KMS-11 (cell line): Measurements from ENCODE around the gene MYO18A.

Experiments used
- H2AFZ ChIP-seq: fragments of 200-600 bp; sonication (generic); 2 replicates; pipeline ENCODE4 v1.6.1; 2016; ENCODE audit warnings: antibody characterized with exemption, mixed run types, low read depth
- H3K27ac ChIP-seq: fragments of 200-600 bp; sonication (generic); 2 replicates; pipeline ENCODE4 v1.6.1; 2016; ENCODE audit warnings: mild to moderate bottlenecking, mixed run types
- H3K27me3 ChIP-seq: fragments of 200-600 bp; sonication (generic); 2 replicates; pipeline ENCODE4 v1.6.1; 2017; ENCODE audit warnings: mild to moderate bottlenecking, low read depth, mixed run types, moderate library complexity; ENCODE audit not compliant: insufficient read depth
- H3K36me3 ChIP-seq: fragments of 200-600 bp; sonication (generic); 2 replicates; pipeline ENCODE4 v1.6.1; 2017; ENCODE audit warnings: mild to moderate bottlenecking, mixed run types; ENCODE audit not compliant: insufficient read depth
- H3K4me1 ChIP-seq: fragments of 200-600 bp; sonication (generic); 2 replicates; pipeline ENCODE4 v1.6.1; 2016; ENCODE audit warnings: mild to moderate bottlenecking, low read depth, mixed run types; ENCODE audit not compliant: poor library complexity, severe bottlenecking
- H3K4me2 ChIP-seq: fragments of 200-600 bp; sonication (generic); 2 replicates; pipeline ENCODE4 v1.7.0; 2016; ENCODE audit warnings: mild to moderate bottlenecking, mixed run types
- H3K4me3 ChIP-seq: fragments of 200-600 bp; sonication (generic); IDR thresholded peaks from 2 replicates; pipeline ENCODE4 v1.6.1; 2017; ENCODE audit warnings: low read depth, low read length, mixed read lengths; ENCODE audit not compliant: insufficient read depth
- H3K79me2 ChIP-seq: fragments of 200-600 bp; sonication (generic); 2 replicates; pipeline ENCODE4 v1.6.1; 2016; ENCODE audit warnings: low read depth, mixed run types; ENCODE audit not compliant: insufficient read depth
- H3K9ac ChIP-seq: fragments of 200-600 bp; sonication (generic); 2 replicates; pipeline ENCODE4 v1.6.1; 2016; ENCODE audit warnings: mild to moderate bottlenecking, mixed run types
- H4K20me1 ChIP-seq: fragments of 200-600 bp; sonication (generic); 2 replicates; pipeline ENCODE4 v1.6.1; 2016; ENCODE audit warnings: mild to moderate bottlenecking, mixed run types; ENCODE audit not compliant: insufficient read depth
- TF ChIP-seq, protein P1 (sequence below): fragments of 200-600 bp; sonication (generic); conservative IDR thresholded peaks from 2 replicates; pipeline ENCODE4 v1.6.1; 2017; ENCODE audit warnings: low read depth, mild to moderate bottlenecking, antibody characterized with exemption, low read length, moderate library complexity, mixed read lengths

The MYO18A gene

DNA sequence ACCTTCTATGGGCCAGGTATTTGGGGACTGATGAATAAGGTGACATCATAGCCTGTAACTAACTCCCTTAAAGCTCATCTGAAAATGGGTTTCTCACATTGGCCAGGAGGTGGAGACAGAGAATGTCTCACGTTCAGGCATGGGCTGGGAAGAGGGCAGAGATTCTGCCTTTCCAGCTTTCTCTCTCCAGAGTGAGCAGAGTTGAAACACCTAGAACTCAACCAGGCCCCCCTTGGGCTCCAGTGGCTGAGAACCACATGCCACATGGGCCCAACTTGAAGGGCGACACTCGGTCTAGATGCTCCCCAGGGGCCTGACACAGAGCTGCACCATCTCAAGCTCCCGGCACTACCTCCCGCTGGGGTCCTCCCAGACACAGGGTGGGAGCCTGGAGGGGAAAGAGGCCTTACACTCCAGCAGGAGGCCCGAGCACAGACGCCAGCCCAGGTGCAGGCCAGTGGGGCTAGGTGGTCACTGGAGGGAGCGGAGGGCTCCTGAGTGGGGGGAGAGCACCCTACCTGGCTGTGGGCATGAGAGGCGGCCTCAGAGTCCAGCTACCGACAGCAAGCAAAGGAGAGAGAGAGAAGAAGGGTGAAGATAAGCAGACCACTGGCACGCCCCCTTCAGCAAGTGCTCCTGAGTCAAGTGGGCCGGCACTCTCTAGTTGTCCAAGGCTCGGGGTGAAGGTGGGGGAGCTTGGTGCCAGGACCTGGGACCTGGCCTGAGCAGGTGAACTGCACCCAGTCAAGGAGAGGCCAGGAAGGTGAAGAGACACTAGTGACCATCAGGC is 55.9 kb downstream of the MYO18A start:
- Histone ChIP-seq H3K27ac (no peak overlapping the region), H3K4me3 (no peak overlapping the region), H3K36me3 (no peaks in the 10 kb centered on the region), H3K4me1 (no peaks in the 10 kb centered on the region), H2AFZ (no peak overlapping the region), H4K20me1 (no peaks in the 10 kb centered on the region), H3K79me2 (no peaks in the 10 kb centered on the region), H3K4me2 (no peak overlapping the region), H3K27me3 (no peaks in the 10 kb centered on the region), H3K9ac (no peak overlapping the region)
- TF ChIP-seq, protein P1, sequence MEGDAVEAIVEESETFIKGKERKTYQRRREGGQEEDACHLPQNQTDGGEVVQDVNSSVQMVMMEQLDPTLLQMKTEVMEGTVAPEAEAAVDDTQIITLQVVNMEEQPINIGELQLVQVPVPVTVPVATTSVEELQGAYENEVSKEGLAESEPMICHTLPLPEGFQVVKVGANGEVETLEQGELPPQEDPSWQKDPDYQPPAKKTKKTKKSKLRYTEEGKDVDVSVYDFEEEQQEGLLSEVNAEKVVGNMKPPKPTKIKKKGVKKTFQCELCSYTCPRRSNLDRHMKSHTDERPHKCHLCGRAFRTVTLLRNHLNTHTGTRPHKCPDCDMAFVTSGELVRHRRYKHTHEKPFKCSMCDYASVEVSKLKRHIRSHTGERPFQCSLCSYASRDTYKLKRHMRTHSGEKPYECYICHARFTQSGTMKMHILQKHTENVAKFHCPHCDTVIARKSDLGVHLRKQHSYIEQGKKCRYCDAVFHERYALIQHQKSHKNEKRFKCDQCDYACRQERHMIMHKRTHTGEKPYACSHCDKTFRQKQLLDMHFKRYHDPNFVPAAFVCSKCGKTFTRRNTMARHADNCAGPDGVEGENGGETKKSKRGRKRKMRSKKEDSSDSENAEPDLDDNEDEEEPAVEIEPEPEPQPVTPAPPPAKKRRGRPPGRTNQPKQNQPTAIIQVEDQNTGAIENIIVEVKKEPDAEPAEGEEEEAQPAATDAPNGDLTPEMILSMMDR, result peak; percentile 74

DNA sequence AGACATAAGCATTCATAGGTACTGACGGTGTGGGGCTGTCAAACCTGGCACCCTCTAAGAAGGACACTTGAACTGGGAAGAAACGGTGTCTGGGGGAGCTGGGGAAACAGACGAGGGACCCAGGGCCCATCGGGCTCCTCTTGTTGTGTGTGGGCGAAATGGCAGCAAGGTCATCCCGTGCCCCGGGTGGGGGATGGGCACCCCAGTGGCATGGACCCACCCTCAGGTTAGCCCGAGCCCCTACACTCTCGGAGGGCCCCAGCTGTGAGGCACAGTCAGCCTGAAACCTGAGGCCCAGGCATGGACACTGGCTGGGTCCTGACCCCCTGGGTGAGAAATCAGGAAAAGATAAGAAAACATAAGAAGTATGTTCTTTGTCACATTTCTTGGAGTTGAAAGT is 57.1 kb downstream of the MYO18A start:
- no peaks in the 10 kb centered on the region for H3K36me3 ChIP-seq
- no peak overlapping the region for H3K27ac ChIP-seq
- H3K4me2 ChIP-seq, result no peak overlapping the region
- H2AFZ ChIP-seq, result no peak overlapping the region
- TF ChIP-seq, protein P1, result no peak
- no peak overlapping the region for H3K4me3 ChIP-seq
- no peak overlapping the region for H3K9ac ChIP-seq
- no peaks in the 10 kb centered on the region for H3K79me2 ChIP-seq
- no peaks in the 10 kb centered on the region for H3K27me3 ChIP-seq
- no peaks in the 10 kb centered on the region for H3K4me1 ChIP-seq
- H4K20me1 ChIP-seq, result no peaks in the 10 kb centered on the region

DNA sequence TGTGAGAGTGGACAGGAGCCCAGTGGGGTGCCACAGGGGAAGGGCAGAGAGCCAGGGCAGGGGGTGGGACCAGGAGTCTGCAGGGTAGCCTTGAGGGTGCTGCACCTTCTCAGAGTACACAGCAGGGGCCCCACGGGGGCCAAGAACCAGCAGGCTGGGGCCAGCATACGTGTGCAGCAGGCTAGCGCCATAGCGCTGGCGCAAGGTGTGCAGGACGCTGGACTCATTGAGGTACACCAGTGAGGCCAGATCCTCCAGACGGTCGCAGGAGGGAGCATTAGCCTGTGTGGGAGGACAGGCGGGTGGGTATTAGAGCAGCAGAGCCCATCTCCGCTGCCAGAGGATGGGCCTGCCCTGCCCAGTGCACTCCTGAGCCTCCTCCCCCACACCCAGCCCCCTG is 58.8 kb downstream of the MYO18A start:
- Histone ChIP-seq H3K36me3 (no peaks in the 10 kb centered on the region), H3K4me2 (no peak overlapping the region), H3K9ac (no peak overlapping the region)

DNA sequence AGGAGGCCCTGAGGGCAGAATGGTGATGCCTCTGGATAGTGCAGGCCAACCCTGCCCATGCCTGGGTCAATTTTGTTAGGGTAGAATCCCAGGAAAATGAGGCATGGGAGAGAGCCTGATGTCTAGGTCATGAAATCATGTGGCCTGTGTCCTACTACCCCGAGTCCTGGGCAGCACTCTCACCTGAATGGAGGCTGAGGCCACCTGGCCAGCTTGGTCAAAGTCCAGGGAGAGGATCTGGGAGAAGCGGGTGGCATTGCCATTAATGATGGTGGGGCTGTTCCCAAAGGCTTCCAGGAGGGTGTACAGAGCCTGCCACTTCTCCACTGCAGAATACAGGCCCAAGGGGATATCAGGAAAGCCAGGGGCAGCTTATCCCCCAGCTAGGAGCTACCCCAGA is 59.8 kb downstream of the MYO18A start:
- Histone ChIP-seq H3K27ac (no peak overlapping the region), H3K4me3 (no peak overlapping the region), H3K4me1 (peaks cover 7% of the 10 kb centered on the region), H2AFZ (no peak overlapping the region), H3K9ac (no peak overlapping the region), H3K27me3 (no peaks in the 10 kb centered on the region), H3K36me3 (no peaks in the 10 kb centered on the region), H3K4me2 (no peak overlapping the region), H4K20me1 (no peaks in the 10 kb centered on the region), H3K79me2 (no peaks in the 10 kb centered on the region)
- TF ChIP-seq, protein P1, result no peak

More for the DNA sequence above, 58.8 kb downstream of the MYO18A start:
- no peak overlapping the region for H2AFZ ChIP-seq
- no peaks in the 10 kb centered on the region for H4K20me1 ChIP-seq
- TF ChIP-seq, protein P1, result no peak
- no peak overlapping the region for H3K27ac ChIP-seq
- no peaks in the 10 kb centered on the region for H3K27me3 ChIP-seq
- H3K79me2 ChIP-seq, result no peaks in the 10 kb centered on the region
- H3K4me3 ChIP-seq, result no peak overlapping the region
- no peaks in the 10 kb centered on the region for H3K4me1 ChIP-seq
